GM23248 (cell line): ENCODE data around the gene PTPRK. TPM values are rescaled to one million over a fixed set of nuclear protein-coding genes. Genes with fewer than 3 reads are reported as not detected.

Experiments
- DNase-seq: peaks from one replicate; pipeline ENCODE4 v3.0.0-alpha.2; 2015
- H2AFZ ChIP-seq: fragments of 200-600 bp; sonication (generic); 2 replicates; pipeline ENCODE4 v1.6.1; 2016; ENCODE audit warnings: antibody characterized with exemption
- H3F3A ChIP-seq: fragments of 200-600 bp; sonication (generic); 2 replicates; pipeline ENCODE4 v1.6.1; 2016; ENCODE audit warnings: mild to moderate bottlenecking, antibody characterized with exemption, mixed run types; ENCODE audit not compliant: insufficient read depth
- H3K27ac ChIP-seq: fragments of 200-600 bp; sonication (generic); 2 replicates; pipeline ENCODE4 v1.5.1; 2016; ENCODE audit warnings: mild to moderate bottlenecking
- H3K27me3 ChIP-seq: fragments of 200-600 bp; sonication (generic); replicated peaks from 2 replicates; pipeline ENCODE4 v1.6.1; 2016; ENCODE audit warnings: mild to moderate bottlenecking; ENCODE audit not compliant: insufficient read depth
- H3K36me3 ChIP-seq: fragments of 200-600 bp; sonication (generic); 2 replicates; pipeline ENCODE4 v1.6.1; 2016; ENCODE audit warnings: low read depth, mild to moderate bottlenecking
- H3K4me1 ChIP-seq: fragments of 200-600 bp; sonication (generic); 2 replicates; pipeline ENCODE4 v1.6.1; 2016; ENCODE audit warnings: mild to moderate bottlenecking; ENCODE audit not compliant: insufficient read depth
- H3K4me2 ChIP-seq: fragments of 200-600 bp; sonication (generic); one replicate; pipeline ENCODE4 v1.6.1; 2016; ENCODE audit warnings: mild to moderate bottlenecking; ENCODE audit not compliant: unreplicated experiment
- H3K4me3 ChIP-seq: fragments of 200-600 bp; sonication (generic); 2 replicates; pipeline ENCODE4 v1.5.1; 2016; ENCODE audit warnings: mild to moderate bottlenecking
- H3K79me2 ChIP-seq: fragments of 200-600 bp; sonication (generic); 2 replicates; pipeline ENCODE4 v1.6.1; 2016; ENCODE audit warnings: mild to moderate bottlenecking; ENCODE audit not compliant: insufficient read depth
- H3K9ac ChIP-seq: fragments of 200-600 bp; sonication (generic); 2 replicates; pipeline ENCODE4 v1.6.1; 2016; ENCODE audit warnings: mild to moderate bottlenecking
- H3K9me2 ChIP-seq: fragments of 200-600 bp; sonication (generic); 2 replicates; pipeline ENCODE4 v1.6.1; 2016; ENCODE audit warnings: mixed run types, mild to moderate bottlenecking, moderate library complexity; ENCODE audit not compliant: insufficient read depth
- H3K9me3 ChIP-seq: fragments of 200-600 bp; sonication (generic); one replicate; pipeline ENCODE4 v1.6.1; 2017; ENCODE audit warnings: low read depth
- H4K20me1 ChIP-seq: fragments of 200-600 bp; sonication (generic); 2 replicates; pipeline ENCODE4 v1.6.0; 2016; ENCODE audit not compliant: insufficient read depth
- EZH2 ChIP-seq: fragments of 200-600 bp; sonication (generic); IDR thresholded peaks from 2 replicates; pipeline ENCODE4 v1.6.1; 2018; ENCODE audit warnings: antibody characterized with exemption, mild to moderate bottlenecking; ENCODE audit not compliant: insufficient read depth, poor library complexity, severe bottlenecking
- EZH2phosphoT487 ChIP-seq: fragments of 200-600 bp; sonication (generic); IDR thresholded peaks from 2 replicates; pipeline ENCODE4 v1.6.1; 2018; ENCODE audit warnings: antibody characterized with exemption, moderate library complexity, mild to moderate bottlenecking, low read depth; ENCODE audit not compliant: insufficient read depth
- WGBS, 2 experiments: methylation state at CpG; one replicate each; pipeline ENCODE4 v1.1.6; 2015 to 2017; ENCODE audit warnings: low lambda C conversion rate in 2 of 2, low coverage in 1 of 2; ENCODE audit errors: missing lambda C conversion rate in 2 of 2; 5-methylcytosine and 5-hydroxymethylcytosine counted together
- in situ Hi-C: fragments of 300-500 bp; cut with MboI; formaldehyde crosslinking; loops from 2 replicates; pipeline ENCODE4 v1.15.0; 2020
- polyA plus RNA-seq: library from polyadenylated mRNA; unstranded; fragments of >200 nt; fragmentation: Nextera tagmentation; extraction: Ambion mirVana; gene quantifications from 2 replicates; pipeline ENCODE4 v1.2.1, GENCODE V29; 2016
- total RNA-seq: library from RNA; depleted of rRNA; stranded (reverse); fragments of >200 nt; shearing (Covaris generic); gene quantifications from 2 replicates; pipeline ENCODE4 v1.2.3, GENCODE V29; 2014

The PTPRK gene
- total and polyA plus RNA-seq, 2 experiments from 2014 or later, result 22.3 to 34.5 TPM

GRCh38 chr6:128067446-128068118 is 452.8 kb downstream of the PTPRK start:
- Histone ChIP-seq H3K27me3 (no peaks in the 10 kb centered on the region), H3K4me3 (no peak overlapping the region), H3K9ac (no peak overlapping the region), H3K9me3 (no peaks in the 10 kb centered on the region), H2AFZ (no peak overlapping the region), H3K27ac (no peak overlapping the region), H3K4me1 (peaks cover 32% of the 10 kb centered on the region), H3K4me2 (no peak overlapping the region), H3K36me3 (no peaks in the 10 kb centered on the region), H3F3A (peaks cover 13% of the 10 kb centered on the region; the same call in 1 of the 2 replicates), H3K79me2 (no peaks in the 10 kb centered on the region), H4K20me1 (no peaks in the 10 kb centered on the region), H3K9me2 (no peaks in the 10 kb centered on the region)
- in situ Hi-C loops, result no loop called here
- TF ChIP-seq EZH2 (no peak), EZH2phosphoT487 (no peak)
- no peak for DNase-seq
- 98 to 99% methylated on average over 11 of the region's 11 CpGs for WGBS, 2 experiments

GRCh38 chr6:128065072-128065471 is 455.3 kb downstream of the PTPRK start:
- 95 to 97% methylated on average over 3 of the region's 3 CpGs for WGBS, 2 experiments

DNA sequence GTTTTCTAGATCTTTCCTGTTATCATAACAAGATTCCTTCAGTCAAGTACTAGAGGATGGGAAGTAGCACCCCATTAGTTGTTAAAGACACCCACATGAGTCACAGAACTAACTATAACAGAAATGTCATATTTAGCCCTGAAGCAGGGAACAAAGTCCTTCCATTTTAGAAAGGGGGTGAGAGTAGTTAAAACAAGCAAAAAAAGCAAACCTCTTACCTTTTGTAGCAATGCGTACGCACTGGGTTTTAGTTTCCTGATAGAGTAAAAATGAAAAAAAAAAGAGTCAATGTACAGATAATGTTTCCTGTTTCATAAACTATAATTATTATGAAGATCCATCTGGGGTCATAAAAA is 455.9 kb downstream of the PTPRK start:
- Histone ChIP-seq H3K27me3 (no peaks in the 10 kb centered on the region), H3K4me2 (no peak overlapping the region), H3K4me3 (no peak overlapping the region), H3K9ac (no peak overlapping the region), H4K20me1 (no peaks in the 10 kb centered on the region), H2AFZ (no peak overlapping the region), H3K27ac (no peak overlapping the region), H3K4me1 (peaks cover 27% of the 10 kb centered on the region), H3F3A (no peaks in the 10 kb centered on the region; the same call in 1 of the 2 replicates), H3K36me3 (no peaks in the 10 kb centered on the region), H3K9me2 (no peaks in the 10 kb centered on the region), H3K9me3 (no peaks in the 10 kb centered on the region), H3K79me2 (no peaks in the 10 kb centered on the region)
- no peak for DNase-seq
- no peak for TF ChIP-seq EZH2
- TF ChIP-seq EZH2phosphoT487, result no peak
- in situ Hi-C loops, result no loop called here
- 97 to 100% methylated on average over 2 of the region's 2 CpGs for WGBS, 2 experiments

More at GRCh38 chr6:128065072-128065471, 455.3 kb downstream of the PTPRK start:
- Histone ChIP-seq H3K27me3 (no peaks in the 10 kb centered on the region), H3F3A (peaks cover 2% of the 10 kb centered on the region; the same call in 1 of the 2 replicates), H4K20me1 (no peaks in the 10 kb centered on the region), H3K79me2 (no peaks in the 10 kb centered on the region), H3K4me1 (peaks cover 31% of the 10 kb centered on the region), H3K9ac (no peak overlapping the region), H3K36me3 (no peaks in the 10 kb centered on the region), H3K9me3 (no peaks in the 10 kb centered on the region), H3K27ac (no peak overlapping the region), H2AFZ (no peak overlapping the region), H3K4me3 (no peak overlapping the region), H3K9me2 (no peaks in the 10 kb centered on the region), H3K4me2 (no peak overlapping the region)
- TF ChIP-seq EZH2phosphoT487 (no peak), EZH2 (no peak)
- DNase-seq, result no peak
- in situ Hi-C loops, result no loop called here

DNA sequence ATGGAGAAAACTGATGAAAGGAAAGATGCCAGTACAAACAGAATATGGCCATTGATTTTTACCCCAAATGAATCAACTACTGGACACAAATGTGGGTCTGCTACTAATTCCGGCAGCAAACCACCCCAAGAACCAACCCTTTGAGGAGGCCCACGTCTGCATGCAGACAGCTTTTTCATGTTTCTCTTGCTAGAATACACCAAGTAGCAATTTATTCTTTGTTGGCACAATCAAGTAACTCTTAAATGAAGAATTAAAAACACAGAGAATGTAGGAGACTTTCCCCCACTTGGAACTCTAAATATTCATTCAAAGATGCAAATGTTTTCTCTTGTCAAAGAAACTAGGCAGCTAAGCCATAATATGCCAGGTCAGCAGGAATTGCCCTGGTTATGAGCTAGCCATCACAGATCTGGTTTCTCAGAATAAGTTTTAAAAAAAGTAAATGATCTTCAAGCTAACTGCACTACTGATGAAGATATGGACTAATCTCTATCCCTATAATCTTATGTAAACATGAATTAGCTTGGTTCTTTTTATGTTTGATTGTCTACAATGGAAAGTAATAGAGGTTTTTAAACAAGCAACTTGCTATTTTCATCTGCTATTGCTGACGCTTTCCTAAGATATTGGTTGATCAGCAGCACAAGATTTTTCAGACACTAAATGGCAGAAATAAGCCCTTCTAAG is 456.4 kb downstream of the PTPRK start:
- no peak overlapping the region for H3K27ac ChIP-seq
- H2AFZ ChIP-seq, result no peak overlapping the region
- H3K9me2 ChIP-seq, result no peaks in the 10 kb centered on the region
- no peaks in the 10 kb centered on the region for H3K27me3 ChIP-seq
- no peaks in the 10 kb centered on the region for H4K20me1 ChIP-seq
- H3K36me3 ChIP-seq, result no peaks in the 10 kb centered on the region
- no peaks in the 10 kb centered on the region for H3K9me3 ChIP-seq
- H3F3A ChIP-seq, result no peaks in the 10 kb centered on the region; the same call in 1 of the 2 replicates
- TF ChIP-seq EZH2 (no peak), EZH2phosphoT487 (no peak)
- in situ Hi-C loops, result no loop called here
- DNase-seq, result no peak
- H3K4me2 ChIP-seq, result no peak overlapping the region
- no peak overlapping the region for H3K9ac ChIP-seq
- no peaks in the 10 kb centered on the region for H3K79me2 ChIP-seq
- H3K4me1 ChIP-seq, result peaks cover 22% of the 10 kb centered on the region
- H3K4me3 ChIP-seq, result no peak overlapping the region
- 95 to 98% methylated on average over 3 of the region's 3 CpGs for WGBS, 2 experiments
